A549 (cell line): Measurements from ENCODE around the gene SEC31A. TPM values are rescaled to one million over a fixed set of nuclear protein-coding genes. Genes with fewer than 3 reads are reported as not detected.

Source experiments
- ATAC-seq, 2 experiments: fragments of 200-7000 bp in 1 of 2; fragments of >200 bp in 1 of 2; cut with Nextera tagmentation in 1 of 2; cut with Tn5 transposase in 1 of 2; 3 replicates each; pipeline versions ENCODE4 v1.8.0 to v1.9.1; 2018 to 2020; ENCODE audit warnings: mild to moderate bottlenecking in 1 of 2, moderate library complexity in 1 of 2
- CTCF ChIA-PET: fragments of 300-600 bp; sonication (Branson Sonifier 250); formaldehyde crosslinking; extraction: SDS; loops from one replicate; lab custom pipeline; 2021; ENCODE audit warnings: antibody characterized with exemption, inconsistent platforms; lab: Yijun Ruan, JAX
- POLR2A ChIA-PET: fragments of 350-600 bp; formaldehyde crosslinking; extraction: SDS; loops from one replicate; lab custom pipeline; 2021; ENCODE audit warnings: antibody characterized with exemption, inconsistent platforms; lab: Yijun Ruan, JAX
- DNase-seq, 2 experiments: peaks; one replicate each; pipeline versions ENCODE4 v3.0.0 to v3.0.0-alpha.2; 2011 to 2016; ENCODE audit warnings: low read depth in 1 of 2, low spot score in 1 of 2
- FAIRE-seq: peaks from 2 replicates; lab custom pipeline; 2011; peaks lifted over from hg19 to GRCh38; lab: Jason Lieb, UNC
- H3K27ac ChIP-seq, 2 experiments: fragments of >200 bp; sonication (Bioruptor Twin); formaldehyde crosslinking; 3 replicates each; pipeline ENCODE4 v1.5.1; 2016 to 2017
- H3K4me1 ChIP-seq: fragments of >200 bp; sonication (Bioruptor Twin); formaldehyde crosslinking; 3 replicates; pipeline ENCODE4 v1.6.1; 2016
- H3K4me2 ChIP-seq: fragments of >200 bp; sonication (Bioruptor Twin); formaldehyde crosslinking; 3 replicates; pipeline ENCODE4 v1.6.1; 2016
- H3K4me3 ChIP-seq: fragments of >200 bp; sonication (Bioruptor Twin); formaldehyde crosslinking; 3 replicates; pipeline ENCODE4 v1.5.1; 2016
- H3K9me3 ChIP-seq: fragments of >200 bp; sonication (Bioruptor Twin); formaldehyde crosslinking; 3 replicates; pipeline ENCODE4 v1.6.1; 2016
- CEBPB ChIP-seq, 2 experiments: fragments of >200 bp in 1 of 2; sonication (Bioruptor Twin) in 1 of 2; formaldehyde crosslinking in 1 of 2; IDR thresholded peaks; 2 replicates each; pipeline ENCODE4 v1.6.1; 2012 to 2016
- EHF ChIP-seq: fragments of 250-450 bp; sonication (Bioruptor Pico); IDR thresholded peaks from 2 replicates; pipeline ENCODE4 v1.5.0; 2020; ENCODE audit warnings: mild to moderate bottlenecking
- HEYL ChIP-seq: fragments of 250-450 bp; sonication (Bioruptor Pico); IDR thresholded peaks from 2 replicates; pipeline ENCODE4 v1.8.0; 2021; ENCODE audit warnings: mild to moderate bottlenecking, moderate library complexity
- HOXB5 ChIP-seq: fragments of 250-450 bp; sonication (Bioruptor Pico); IDR thresholded peaks from 2 replicates; pipeline ENCODE4 v1.5.0; 2020; ENCODE audit warnings: mild to moderate bottlenecking, moderate library complexity
- JUN ChIP-seq, 2 experiments: fragments of >200 bp; sonication (Bioruptor Twin); formaldehyde crosslinking; IDR thresholded peaks; 2 replicates in 1 of 2; 3 replicates in 1 of 2; pipeline ENCODE4 v1.6.1; 2016 to 2017
- JUNB ChIP-seq: fragments of >200 bp; sonication (Bioruptor Twin); formaldehyde crosslinking; IDR thresholded peaks from 2 replicates; pipeline ENCODE4 v1.6.1; 2016
- KDM5A ChIP-seq: fragments of 200-600 bp; sonication (generic); IDR thresholded peaks from 2 replicates; pipeline ENCODE4 v1.6.1; 2016; ENCODE audit warnings: antibody characterized with exemption, mild to moderate bottlenecking
- POLR2A ChIP-seq: IDR thresholded peaks from 2 replicates; pipeline ENCODE4 v1.6.1; 2012; ENCODE audit warnings: mild to moderate bottlenecking, low read length
- POLR2AphosphoS2 ChIP-seq: conservative IDR thresholded peaks from 2 replicates; pipeline ENCODE4 v1.6.1; 2012; ENCODE audit warnings: low read length, improper control_type of control experiment, inconsistent platforms
- RAD21 ChIP-seq, 2 experiments: fragments of >200 bp in 1 of 2; sonication (Bioruptor Twin) in 1 of 2; formaldehyde crosslinking in 1 of 2; IDR thresholded peaks in 1 of 2; conservative IDR thresholded peaks in 1 of 2; 2 replicates in 1 of 2; 3 replicates in 1 of 2; pipeline ENCODE4 v1.6.1; 2012 to 2018; ENCODE audit warnings: inconsistent platforms in 1 of 2
- RARB ChIP-seq: fragments of 250-450 bp; sonication (Bioruptor Pico); IDR thresholded peaks from 2 replicates; pipeline ENCODE4 v1.8.0; 2021; ENCODE audit warnings: mild to moderate bottlenecking, moderate library complexity
- RCOR1 ChIP-seq: fragments of 150-350 bp; IDR thresholded peaks from 2 replicates; pipeline ENCODE4 v1.6.1; 2014; ENCODE audit warnings: antibody characterized with exemption, low read length, low read depth
- RNF2 ChIP-seq: fragments of 200-600 bp; sonication (generic); IDR thresholded peaks from 2 replicates; pipeline ENCODE4 v1.6.1; 2016; ENCODE audit warnings: low read depth, mild to moderate bottlenecking, antibody characterized with exemption, moderate library complexity, borderline replicate concordance
- ZC3H11A ChIP-seq: fragments of 450-650 bp; IDR thresholded peaks from 2 replicates; pipeline ENCODE4 v1.6.1; 2014; ENCODE audit warnings: antibody characterized with exemption, mild to moderate bottlenecking
- ZFP36 ChIP-seq: fragments of 450-650 bp; IDR thresholded peaks from 2 replicates; pipeline ENCODE4 v1.6.1; 2014; ENCODE audit warnings: borderline replicate concordance; ENCODE audit not compliant: partially characterized antibody
- ZSCAN20 ChIP-seq: fragments of 250-450 bp; sonication (Bioruptor Pico); IDR thresholded peaks from 2 replicates; pipeline ENCODE4 v1.8.0; 2022; ENCODE audit warnings: mild to moderate bottlenecking, moderate library complexity
- WGBS: methylation state at CpG from one replicate; pipeline ENCODE4 v1.1.6; 2017; ENCODE audit errors: missing lambda C conversion rate; 5-methylcytosine and 5-hydroxymethylcytosine counted together
- polyA plus RNA-seq, 4 experiments: library from polyadenylated mRNA; depleted of rRNA in 3 of 4; stranded (reverse); fragments of >200 nt; fragmentation: RNase III in 1 of 4; extraction: RNeasy Plus Mini Kit Qiagen cat#74134 plus additional on column Dnase treatment in 1 of 4; gene quantifications; 2 replicates in 3 of 4; 3 replicates in 1 of 4; pipeline ENCODE4 v1.2.3, GENCODE V29; 2011 to 2017
- TF ChIP-seq, protein P1 (sequence below): IDR thresholded peaks from 2 replicates; pipeline ENCODE4 v1.6.1; 2012
- TF ChIP-seq, protein P2 (sequence below): fragments of 450-650 bp; IDR thresholded peaks from 2 replicates; pipeline ENCODE4 v1.6.1; 2014; ENCODE audit warnings: antibody characterized with exemption
- TF ChIP-seq, protein P3 (sequence below): IDR thresholded peaks from 2 replicates; pipeline ENCODE4 v1.6.1; 2012
- TF ChIP-seq, protein P4 (sequence below): fragments of 200-600 bp; sonication (generic); IDR thresholded peaks from 2 replicates; pipeline ENCODE4 v1.6.1; 2016; ENCODE audit warnings: antibody characterized with exemption, mild to moderate bottlenecking, moderate library complexity
- TF ChIP-seq, protein P5 (sequence below): IDR thresholded peaks from 2 replicates; pipeline ENCODE4 v1.6.1; 2012; ENCODE audit warnings: low read depth, borderline replicate concordance

Gene SEC31A
- polyA plus RNA-seq, 2 of the 4 experiments (the other 2 are of a cell fraction), result 67.8 to 127 TPM

DNA sequence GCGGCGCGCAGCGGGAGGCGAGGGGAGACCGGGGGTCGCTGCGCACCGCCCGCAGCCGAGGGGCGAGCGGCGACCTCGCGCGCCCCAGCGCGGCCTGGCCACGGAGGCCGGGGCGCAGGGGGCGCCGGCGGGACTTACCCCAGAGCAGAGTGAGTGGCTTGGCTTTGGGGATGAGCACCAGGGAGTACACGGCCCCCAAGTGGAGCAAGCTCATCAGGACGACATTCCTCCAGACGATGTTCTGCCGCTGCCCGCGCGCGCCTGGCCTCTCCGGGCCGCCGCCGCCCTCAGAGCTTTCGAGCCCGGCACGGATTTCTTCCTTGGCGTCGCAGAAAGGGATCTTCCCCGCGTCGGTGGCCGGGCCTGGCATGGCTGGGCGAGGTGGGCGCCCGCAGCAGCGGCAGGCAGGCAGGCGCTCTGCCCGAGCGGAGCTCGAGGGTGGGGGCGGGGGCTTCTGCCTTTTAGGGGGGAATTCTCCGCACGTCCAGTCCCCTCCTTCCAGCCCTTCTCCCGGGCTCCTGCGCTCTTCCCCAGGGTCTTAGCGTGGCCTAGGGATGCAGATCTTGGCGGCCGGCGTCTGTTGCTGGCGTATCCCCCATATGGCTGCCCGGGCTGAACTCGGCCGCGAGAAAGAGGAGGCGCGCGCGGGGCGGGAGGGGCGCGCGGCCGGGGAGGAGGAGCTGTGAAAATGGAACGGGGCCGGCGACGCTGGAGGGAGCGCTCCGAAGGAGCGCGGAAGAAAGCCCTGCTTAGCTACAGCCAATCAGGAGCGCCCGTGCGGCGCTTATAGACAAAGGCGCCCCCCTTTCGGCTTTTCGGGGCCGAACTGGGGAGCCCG is 92.6 kb downstream of the SEC31A start, which contains the start of gene SCD5:
TSS of gene SCD5 (minus strand) at position 629 of the 838 bp plus-strand sequence. CDS start at position 370, 259 bp downstream.
- FAIRE-seq, result no peak

DNA sequence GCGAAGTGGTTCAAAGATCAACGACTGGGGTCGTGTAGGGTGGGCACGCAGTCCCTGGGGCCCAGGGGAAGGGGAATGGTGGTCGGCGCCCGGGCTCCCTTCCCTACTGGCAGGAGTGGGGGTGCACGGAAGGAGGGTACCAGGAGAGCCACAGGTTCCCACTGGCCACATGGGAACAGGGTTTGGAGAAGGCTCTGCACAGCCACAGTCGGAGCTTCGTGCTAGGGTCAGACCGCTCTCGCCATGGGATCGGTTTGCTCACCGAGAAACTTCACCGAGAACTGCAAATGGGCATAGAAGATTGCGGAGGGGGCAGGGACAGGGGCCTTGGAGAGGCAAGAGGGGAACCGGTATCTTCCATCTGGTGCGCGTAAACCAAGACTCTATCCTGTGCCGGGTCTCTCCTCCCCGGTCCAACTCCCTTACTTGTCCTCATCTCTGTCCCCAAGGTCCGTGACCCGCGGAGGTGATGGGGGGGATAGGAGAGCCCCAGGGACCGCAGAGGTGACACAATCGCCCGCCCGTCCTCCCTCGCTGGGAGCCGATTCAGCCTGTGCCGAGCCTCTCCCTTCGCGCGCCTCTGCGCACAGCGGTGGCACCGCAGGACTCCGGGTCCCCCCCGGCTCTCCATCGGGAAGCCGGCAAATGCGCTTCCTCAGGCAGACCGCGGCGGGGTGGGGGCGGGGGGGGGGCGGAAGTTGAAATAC is 93.4 kb downstream of the SEC31A start:
- FAIRE-seq, result no peak
- ChIA-PET POLR2A (interaction anchor here (1.5 kb wide), 1 partner anchor 12 kb away, joined by 15 read pairs; no protein-coding TSS in a partner anchor), CTCF (interaction anchor here (0.9 to 1.5 kb wide), 2 partner anchors 12 to 76 kb away, joined by 4 read pairs; no protein-coding TSS in a partner anchor)
- Histone ChIP-seq H3K27ac (peak overlapping the region; percentile 79 to 83), H3K4me1 (peaks cover 6% of the 10 kb centered on the region; the same call in 1 of the 3 replicates), H3K9me3 (no peaks in the 10 kb centered on the region), H3K4me3 (peak overlapping the region; percentile 91), H3K4me2 (peak overlapping the region; percentile 99)
- 0 out of 6 replicates have a peak, but pooled peaks of 1 of the 2 experiments have one; percentile 9 for ATAC-seq
- 57% methylated on average over 24 of the region's 47 CpGs for WGBS
- DNase-seq, result peak in 1 of 2 experiments; percentile 26
- TF ChIP-seq HEYL (CRISPR knock-in tag) (no peak), ZSCAN20 (CRISPR knock-in tag) (no peak), EHF (CRISPR knock-in tag) (no peak), RAD21 (conservative IDR thresholded peaks at IDR 0.05 in 1 of 2, IDR thresholded peaks at IDR 0.05 in 1 of 2) (no peak), KDM5A (no peak), HOXB5 (CRISPR knock-in tag) (no peak), POLR2AphosphoS2 (no peak), CEBPB (IDR thresholded peaks at IDR 0.05) (no peak), JUNB (no peak), ZFP36 (no peak), RARB (CRISPR knock-in tag) (no peak), JUN (IDR thresholded peaks at IDR 0.05) (no peak), POLR2A (no peak), RNF2 (no peak), RCOR1 (no peak)
- TF ChIP-seq, protein P1, sequence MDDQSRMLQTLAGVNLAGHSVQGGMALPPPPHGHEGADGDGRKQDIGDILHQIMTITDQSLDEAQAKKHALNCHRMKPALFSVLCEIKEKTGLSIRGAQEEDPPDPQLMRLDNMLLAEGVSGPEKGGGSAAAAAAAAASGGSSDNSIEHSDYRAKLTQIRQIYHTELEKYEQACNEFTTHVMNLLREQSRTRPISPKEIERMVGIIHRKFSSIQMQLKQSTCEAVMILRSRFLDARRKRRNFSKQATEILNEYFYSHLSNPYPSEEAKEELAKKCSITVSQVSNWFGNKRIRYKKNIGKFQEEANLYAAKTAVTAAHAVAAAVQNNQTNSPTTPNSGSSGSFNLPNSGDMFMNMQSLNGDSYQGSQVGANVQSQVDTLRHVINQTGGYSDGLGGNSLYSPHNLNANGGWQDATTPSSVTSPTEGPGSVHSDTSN, result no peak
- TF ChIP-seq, protein P2, sequence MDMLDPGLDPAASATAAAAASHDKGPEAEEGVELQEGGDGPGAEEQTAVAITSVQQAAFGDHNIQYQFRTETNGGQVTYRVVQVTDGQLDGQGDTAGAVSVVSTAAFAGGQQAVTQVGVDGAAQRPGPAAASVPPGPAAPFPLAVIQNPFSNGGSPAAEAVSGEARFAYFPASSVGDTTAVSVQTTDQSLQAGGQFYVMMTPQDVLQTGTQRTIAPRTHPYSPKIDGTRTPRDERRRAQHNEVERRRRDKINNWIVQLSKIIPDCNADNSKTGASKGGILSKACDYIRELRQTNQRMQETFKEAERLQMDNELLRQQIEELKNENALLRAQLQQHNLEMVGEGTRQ, result no peak
- TF ChIP-seq, protein P3, sequence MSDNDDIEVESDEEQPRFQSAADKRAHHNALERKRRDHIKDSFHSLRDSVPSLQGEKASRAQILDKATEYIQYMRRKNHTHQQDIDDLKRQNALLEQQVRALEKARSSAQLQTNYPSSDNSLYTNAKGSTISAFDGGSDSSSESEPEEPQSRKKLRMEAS, result no peak
- TF ChIP-seq, protein P4, sequence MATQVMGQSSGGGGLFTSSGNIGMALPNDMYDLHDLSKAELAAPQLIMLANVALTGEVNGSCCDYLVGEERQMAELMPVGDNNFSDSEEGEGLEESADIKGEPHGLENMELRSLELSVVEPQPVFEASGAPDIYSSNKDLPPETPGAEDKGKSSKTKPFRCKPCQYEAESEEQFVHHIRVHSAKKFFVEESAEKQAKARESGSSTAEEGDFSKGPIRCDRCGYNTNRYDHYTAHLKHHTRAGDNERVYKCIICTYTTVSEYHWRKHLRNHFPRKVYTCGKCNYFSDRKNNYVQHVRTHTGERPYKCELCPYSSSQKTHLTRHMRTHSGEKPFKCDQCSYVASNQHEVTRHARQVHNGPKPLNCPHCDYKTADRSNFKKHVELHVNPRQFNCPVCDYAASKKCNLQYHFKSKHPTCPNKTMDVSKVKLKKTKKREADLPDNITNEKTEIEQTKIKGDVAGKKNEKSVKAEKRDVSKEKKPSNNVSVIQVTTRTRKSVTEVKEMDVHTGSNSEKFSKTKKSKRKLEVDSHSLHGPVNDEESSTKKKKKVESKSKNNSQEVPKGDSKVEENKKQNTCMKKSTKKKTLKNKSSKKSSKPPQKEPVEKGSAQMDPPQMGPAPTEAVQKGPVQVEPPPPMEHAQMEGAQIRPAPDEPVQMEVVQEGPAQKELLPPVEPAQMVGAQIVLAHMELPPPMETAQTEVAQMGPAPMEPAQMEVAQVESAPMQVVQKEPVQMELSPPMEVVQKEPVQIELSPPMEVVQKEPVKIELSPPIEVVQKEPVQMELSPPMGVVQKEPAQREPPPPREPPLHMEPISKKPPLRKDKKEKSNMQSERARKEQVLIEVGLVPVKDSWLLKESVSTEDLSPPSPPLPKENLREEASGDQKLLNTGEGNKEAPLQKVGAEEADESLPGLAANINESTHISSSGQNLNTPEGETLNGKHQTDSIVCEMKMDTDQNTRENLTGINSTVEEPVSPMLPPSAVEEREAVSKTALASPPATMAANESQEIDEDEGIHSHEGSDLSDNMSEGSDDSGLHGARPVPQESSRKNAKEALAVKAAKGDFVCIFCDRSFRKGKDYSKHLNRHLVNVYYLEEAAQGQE, result no peak

More for the DNA sequence above, 92.6 kb downstream of the SEC31A start, which contains the start of gene SCD5:
- ATAC-seq (peak; percentile 80 to 93), DNase-seq (peak; percentile 53)
- ChIA-PET CTCF (interaction anchor here (1.0 to 1.9 kb wide), 4 partner anchors 14 to 244 kb away, joined by 3 to 5 read pairs (median 4); no protein-coding TSS in a partner anchor), POLR2A (interaction anchor here (1.5 kb wide), 1 partner anchor 13 kb away, joined by 15 read pairs; no protein-coding TSS in a partner anchor)
- H3K4me1 ChIP-seq, result peaks cover 6% of the 10 kb centered on the region; the same call in 1 of the 3 replicates
- H3K9me3 ChIP-seq, result no peaks in the 10 kb centered on the region
- peak within 1 kb of the TSS; percentile 99 for H3K4me2 ChIP-seq
- 0% methylated on average over 13 of the region's 94 CpGs for WGBS
- H3K4me3 ChIP-seq, result peak within 1 kb of the TSS; percentile 91
- TF ChIP-seq, protein P3, result peak; percentile 49
- no peak for TF ChIP-seq ZC3H11A
- TF ChIP-seq, protein P5, sequence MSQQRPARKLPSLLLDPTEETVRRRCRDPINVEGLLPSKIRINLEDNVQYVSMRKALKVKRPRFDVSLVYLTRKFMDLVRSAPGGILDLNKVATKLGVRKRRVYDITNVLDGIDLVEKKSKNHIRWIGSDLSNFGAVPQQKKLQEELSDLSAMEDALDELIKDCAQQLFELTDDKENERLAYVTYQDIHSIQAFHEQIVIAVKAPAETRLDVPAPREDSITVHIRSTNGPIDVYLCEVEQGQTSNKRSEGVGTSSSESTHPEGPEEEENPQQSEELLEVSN, result peak; percentile 58; the same call in 1 of the 2 replicates
- TF ChIP-seq, all 56 proteins: peak for 2
- H3K27ac ChIP-seq, result peak within 1 kb of the TSS; percentile 79 to 83
